H1 (cell line): Measurements from ENCODE around the gene PTGDS. TPM values are rescaled to one million over a fixed set of nuclear protein-coding genes. Genes with fewer than 3 reads are reported as not detected.
A peak's percentile ranks its signal among the peaks of the same experiment; 100 is the strongest.

ENCODE experiments used
- CTCF ChIA-PET: fragments of 300-600 bp; sonication (Branson Sonifier 250); formaldehyde crosslinking; loops from one replicate; lab custom pipeline; 2021; ENCODE audit not compliant: partially characterized antibody; lab: Charles Lee
- POLR2A ChIA-PET: fragments of 300-600 bp; sonication (Branson Sonifier 250); formaldehyde crosslinking; loops from one replicate; lab custom pipeline; 2021; ENCODE audit warnings: inconsistent platforms; ENCODE audit not compliant: partially characterized antibody; lab: Charles Lee
- DNase-seq, 2 experiments: peaks; one replicate each; pipeline versions ENCODE4 v3.0.0 to v3.0.0-alpha.2; 2010 to 2022; ENCODE audit warnings: low spot score in 2 of 2, low read depth in 1 of 2, mixed read lengths in 1 of 2
- FAIRE-seq: peaks from 2 replicates; lab custom pipeline; 2011; peaks lifted over from hg19 to GRCh38; lab: Jason Lieb, UNC
- H2AFZ ChIP-seq: 2 replicates; pipeline ENCODE4 v1.8.1; 2012; ENCODE audit warnings: low read length, inconsistent platforms
- H2AK5ac ChIP-seq: 2 replicates; pipeline ENCODE4 v1.6.1; 2013; ENCODE audit warnings: low read depth, low read length
- H2BK120ac ChIP-seq: replicated peaks from 2 replicates; pipeline ENCODE3; 2013; ENCODE audit warnings: low read depth, low read length, inconsistent platforms
- H2BK12ac ChIP-seq: 2 replicates; pipeline ENCODE4 v1.6.1; 2013; ENCODE audit warnings: low read depth, low read length
- H2BK15ac ChIP-seq: 2 replicates; pipeline ENCODE4 v1.6.1; 2013; ENCODE audit warnings: low read length
- H2BK20ac ChIP-seq: 2 replicates; pipeline ENCODE4 v1.6.1; 2013; ENCODE audit warnings: low read length
- H2BK5ac ChIP-seq: 2 replicates; pipeline ENCODE4 v1.6.1; 2013; ENCODE audit warnings: low read depth, low read length
- H3K14ac ChIP-seq: 2 replicates; pipeline ENCODE4 v1.6.1; 2013; ENCODE audit warnings: inconsistent platforms; ENCODE audit not compliant: insufficient read length
- H3K18ac ChIP-seq: 2 replicates; pipeline ENCODE4 v1.6.1; 2013; ENCODE audit warnings: low read length; ENCODE audit errors: extremely low read depth
- H3K23ac ChIP-seq: 2 replicates; pipeline ENCODE4 v1.6.1; 2013; ENCODE audit warnings: inconsistent platforms; ENCODE audit not compliant: insufficient read length
- H3K23me2 ChIP-seq: 2 replicates; pipeline ENCODE4 v1.6.1; 2013; ENCODE audit warnings: low read depth, low read length
- H3K27ac ChIP-seq: 2 replicates; pipeline ENCODE4 v1.6.1; 2011; ENCODE audit warnings: low read depth, low read length, inconsistent platforms
- H3K27me3 ChIP-seq, 4 experiments: replicated peaks in 1 of 4; 1 replicate in 1 of 4; 2 replicates in 3 of 4; pipeline versions ENCODE4 v1.6.1 to v1.8.1; 2011 to 2013; ENCODE audit warnings: low read length in 3 of 4, mild to moderate bottlenecking in 3 of 4, inconsistent platforms in 2 of 4, mixed read lengths in 2 of 4, moderate library complexity in 1 of 4; ENCODE audit not compliant: control insufficient read depth in 3 of 4, insufficient read depth in 3 of 4; ENCODE audit errors: extremely low read depth in 1 of 4
- H3K36me3 ChIP-seq, 4 experiments: 2 replicates each; pipeline versions ENCODE4 v1.6.1 to v1.8.1; 2011 to 2013; ENCODE audit warnings: mild to moderate bottlenecking in 4 of 4, low read length in 3 of 4, moderate library complexity in 2 of 4, control low read depth in 1 of 4, inconsistent platforms in 1 of 4; ENCODE audit not compliant: insufficient read depth in 4 of 4, control insufficient read depth in 2 of 4
- H3K4ac ChIP-seq: replicated peaks from 2 replicates; pipeline ENCODE3; 2013; ENCODE audit warnings: low read length, low read depth, mixed read lengths, inconsistent platforms; ENCODE audit not compliant: insufficient read length
- H3K4me1 ChIP-seq, 4 experiments: replicated peaks in 1 of 4; 1 replicate in 1 of 4; 2 replicates in 3 of 4; pipeline versions ENCODE4 v1.6.1 to v1.8.1; 2011 to 2013; ENCODE audit warnings: low read length in 3 of 4, inconsistent platforms in 2 of 4, mixed read lengths in 1 of 4; ENCODE audit not compliant: insufficient read depth in 4 of 4, control insufficient read depth in 3 of 4
- H3K4me2 ChIP-seq, 2 experiments: 2 replicates each; pipeline versions ENCODE4 v1.6.1 to v1.8.1; 2011 to 2013; ENCODE audit warnings: low read depth in 2 of 2, low read length in 2 of 2, control low read depth in 1 of 2, inconsistent platforms in 1 of 2, mild to moderate bottlenecking in 1 of 2; ENCODE audit not compliant: insufficient read depth in 1 of 2
- H3K4me3 ChIP-seq, 4 experiments: fragments of 200-600, 300-600 bp in 1 of 4; sonication (generic), shearing (Covaris generic), sonication (Bioruptor Twin) in 1 of 4; 2 replicates each; pipeline versions ENCODE4 v1.5.1 to v1.8.1; 2011 to 2016; ENCODE audit warnings: low read length in 4 of 4, low read depth in 3 of 4, control low read depth in 2 of 4, inconsistent platforms in 2 of 4, mild to moderate bottlenecking in 2 of 4, mixed read lengths in 1 of 4, moderate library complexity in 1 of 4; ENCODE audit not compliant: insufficient read depth in 2 of 4; ENCODE audit errors: extremely low read depth in 1 of 4
- H3K56ac ChIP-seq: replicated peaks from 2 replicates; pipeline ENCODE3; 2013; ENCODE audit warnings: low read depth, mild to moderate bottlenecking, mixed read lengths, low read length, inconsistent platforms; ENCODE audit not compliant: insufficient read length
- H3K79me1 ChIP-seq: 2 replicates; pipeline ENCODE4 v1.6.1; 2013; ENCODE audit warnings: low read depth, low read length, control low read depth
- H3K79me2 ChIP-seq, 2 experiments: 2 replicates each; pipeline versions ENCODE4 v1.6.1 to v1.8.1; 2012 to 2013; ENCODE audit warnings: low read length in 2 of 2, mild to moderate bottlenecking in 2 of 2, inconsistent platforms in 1 of 2; ENCODE audit not compliant: insufficient read depth in 2 of 2, control insufficient read depth in 1 of 2
- H3K9ac ChIP-seq, 4 experiments: replicated peaks in 1 of 4; 1 replicate in 1 of 4; 2 replicates in 3 of 4; pipeline versions ENCODE4 v1.6.1 to v1.8.1; 2011 to 2013; ENCODE audit warnings: low read depth in 3 of 4, low read length in 3 of 4, control low read depth in 2 of 4, mild to moderate bottlenecking in 2 of 4, moderate library complexity in 2 of 4, inconsistent platforms in 1 of 4; ENCODE audit errors: extremely low read depth in 1 of 4
- H3K9me3 ChIP-seq, 2 experiments: 2 replicates each; pipeline versions ENCODE4 v1.6.1 to v1.8.1; 2012 to 2013; ENCODE audit warnings: mild to moderate bottlenecking in 2 of 2, moderate library complexity in 2 of 2, control low read depth in 1 of 2, inconsistent platforms in 1 of 2, low read depth in 1 of 2, low read length in 1 of 2, mixed read lengths in 1 of 2; ENCODE audit not compliant: insufficient read depth in 2 of 2
- H4K20me1 ChIP-seq, 2 experiments: replicated peaks in 1 of 2; 2 replicates each; pipeline versions ENCODE3 to v1.8.1; 2011 to 2013; ENCODE audit warnings: inconsistent platforms in 2 of 2, low read length in 2 of 2, mild to moderate bottlenecking in 1 of 2; ENCODE audit not compliant: insufficient read depth in 2 of 2, control insufficient read depth in 1 of 2
- H4K5ac ChIP-seq: 2 replicates; pipeline ENCODE4 v1.6.1; 2013; ENCODE audit warnings: low read length, low read depth, mixed read lengths, inconsistent platforms; ENCODE audit not compliant: insufficient read length
- H4K8ac ChIP-seq: 2 replicates; pipeline ENCODE4 v1.8.0; 2013; ENCODE audit warnings: mild to moderate bottlenecking, moderate library complexity, low read length, inconsistent platforms; ENCODE audit not compliant: insufficient read depth; ENCODE audit errors: extremely low read depth
- H4K91ac ChIP-seq: replicated peaks from 2 replicates; pipeline ENCODE3; 2013; ENCODE audit warnings: low read length, mixed read lengths, inconsistent platforms; ENCODE audit not compliant: insufficient read length
- KDM4A ChIP-seq: IDR thresholded peaks from one replicate; pipeline ENCODE4 v1.7.1; 2012; ENCODE audit warnings: low read depth, mild to moderate bottlenecking, moderate library complexity, low read length, inconsistent platforms; ENCODE audit not compliant: severe bottlenecking
- KDM5A ChIP-seq: fragments of 200-600 bp; IDR thresholded peaks from 2 replicates; pipeline ENCODE4 v1.7.1; 2012; ENCODE audit warnings: mild to moderate bottlenecking, low read length, inconsistent platforms, mixed read lengths
- PHF8 ChIP-seq: fragments of 200-600 bp; sonication (generic); conservative IDR thresholded peaks from 2 replicates; pipeline ENCODE4 v1.7.1; 2012; ENCODE audit warnings: low read depth, mild to moderate bottlenecking, inconsistent platforms, low read length, moderate library complexity
- POU5F1 ChIP-seq: IDR thresholded peaks from 2 replicates; pipeline ENCODE4 v1.6.1; 2011; ENCODE audit warnings: low read depth, mild to moderate bottlenecking, low read length, moderate library complexity
- RNF2 ChIP-seq: fragments of 200-900, 300-1000 bp; sonication (generic); IDR thresholded peaks from 2 replicates; pipeline ENCODE4 v1.7.1; 2016; ENCODE audit warnings: borderline replicate concordance, low read depth, mild to moderate bottlenecking, antibody characterized with exemption, low read length; ENCODE audit not compliant: poor library complexity, severe bottlenecking; ENCODE audit errors: missing control alignments
- SIX5 ChIP-seq: IDR thresholded peaks from 2 replicates; pipeline ENCODE4 v1.6.1; 2011; ENCODE audit warnings: mild to moderate bottlenecking, low read depth, low read length
- SP4 ChIP-seq: IDR thresholded peaks from 2 replicates; pipeline ENCODE4 v1.6.1; 2012; ENCODE audit warnings: low read length, inconsistent platforms
- WGBS, 2 experiments: shearing (Covaris generic) in 1 of 2; methylation state at CpG; one replicate each; pipeline versions ENCODE4 v1.1.6 to v1.1.7; 2013 to 2015; ENCODE audit warnings: low lambda C conversion rate in 2 of 2, mixed read lengths in 2 of 2, inconsistent platforms in 1 of 2, low coverage in 1 of 2, missing lambda C conversion rate in 1 of 2; ENCODE audit not compliant: insufficient replicate concordance in 2 of 2, insufficient coverage in 1 of 2, insufficient read length in 1 of 2; ENCODE audit errors: extremely low coverage in 1 of 2, missing lambda C conversion rate in 1 of 2; 5-methylcytosine and 5-hydroxymethylcytosine counted together
- polyA plus RNA-seq, 7 experiments: library from polyadenylated mRNA; depleted of rRNA in 3 of 7; stranded (reverse) in 5 of 7; unstranded in 2 of 7; fragments of >200 nt in 5 of 7; fragments of 200-250 nt in 2 of 7; gene quantifications; 1 replicate in 5 of 7; 2 replicates in 1 of 7; 4 replicates in 1 of 7; pipeline versions ENCODE4 v1.2.1 to v1.2.3, GENCODE V29; 2011 to 2013; ENCODE audit warnings: missing spikeins in 2 of 7, mixed read lengths in 2 of 7
- total RNA-seq: library from RNA; stranded (reverse); fragmentation: NEBNext Ultra II Directional; extraction: Animal tissue kit (Norgen Biotek cat#: 25700); gene quantifications from 2 replicates; pipeline ENCODE4 v1.2.1, GENCODE V29; 2021
- TF ChIP-seq, protein P1 (sequence below): IDR thresholded peaks from 2 replicates; pipeline ENCODE4 v1.6.1; 2012; ENCODE audit warnings: low read length, inconsistent platforms
- TF ChIP-seq, protein P2 (sequence below), 3 experiments: IDR thresholded peaks; 1 replicate in 2 of 3; 2 replicates in 1 of 3; pipeline versions ENCODE4 v1.5.1 to v1.6.1; 2011; ENCODE audit warnings: low read length in 3 of 3, mild to moderate bottlenecking in 3 of 3, inconsistent platforms in 2 of 3, low read depth in 1 of 3, moderate library complexity in 1 of 3; ENCODE audit not compliant: insufficient read depth in 1 of 3; ENCODE audit errors: control extremely low read depth in 1 of 3

PTGDS gene
- total and polyA plus RNA-seq, 2 of the 8 experiments (the other 6 are each of a cell fraction or from before 2014, with no cell fraction given): 1.7 to 2.3 TPM

DNA sequence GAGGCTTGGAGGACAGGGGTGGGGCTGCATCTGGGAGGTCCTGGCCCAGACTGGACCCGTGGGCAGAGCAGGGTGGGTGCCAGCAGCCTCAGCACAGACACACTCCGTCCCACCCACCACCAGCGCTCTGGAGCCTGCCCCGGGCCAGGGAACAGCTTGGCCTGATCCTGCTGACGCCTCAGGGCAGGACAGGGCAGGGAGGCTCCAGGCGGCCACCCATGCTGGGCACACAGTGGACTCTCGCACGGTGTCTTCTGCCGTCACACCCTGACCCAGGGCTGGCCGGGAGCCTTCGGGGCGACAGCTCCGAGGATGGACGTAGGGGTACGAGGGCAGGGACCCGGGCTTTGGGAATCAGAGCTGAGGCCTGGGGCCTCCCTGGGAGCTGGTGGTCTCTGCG is 8.2 kb upstream of the PTGDS start:
- H2AK5ac ChIP-seq: no peak overlapping the region
- no peak overlapping the region for H3K14ac ChIP-seq
- H3K79me2 ChIP-seq: no peaks in the 10 kb centered on the region
- no peak overlapping the region for H2AFZ ChIP-seq
- FAIRE-seq: no peak
- POLR2A ChIA-PET: no interaction called here
- H2BK15ac ChIP-seq: no peak overlapping the region
- H3K27me3 ChIP-seq: no peaks in the 10 kb centered on the region
- 87% methylated on average over 7 of the region's 17 CpGs; no CpG with 5 or more reads in 1 of the 2 experiments for WGBS, 2 experiments
- no peak overlapping the region for H4K8ac ChIP-seq
- no peak overlapping the region for H3K9ac ChIP-seq
- H3K36me3 ChIP-seq: no peaks in the 10 kb centered on the region
- H3K4me1 ChIP-seq: peaks cover 0 to 7% (median 4%) of the 10 kb centered on the region in 4 experiments; a peak in 4 of 7 replicates
- H2BK20ac ChIP-seq: no peak overlapping the region
- no peaks in the 10 kb centered on the region for H3K79me1 ChIP-seq
- no peak overlapping the region for H3K23ac ChIP-seq
- no peak for DNase-seq
- peak overlapping the region; percentile 15 for H4K91ac ChIP-seq
- no peaks in the 10 kb centered on the region for H4K20me1 ChIP-seq
- H3K4me3 ChIP-seq: no peak overlapping the region
- H2BK120ac ChIP-seq: no peak overlapping the region
- no peak overlapping the region for H3K27ac ChIP-seq
- CTCF ChIA-PET: interaction anchor here (1.0 to 9.4 kb wide), 7 partner anchors 7 to 318 kb away, joined by 3 to 38 read pairs (median 4); partner anchors contain the start of genes C8G and CLIC3
- no peak overlapping the region for H2BK5ac ChIP-seq
- H3K23me2 ChIP-seq: no peaks in the 10 kb centered on the region
- H3K56ac ChIP-seq: no peak overlapping the region
- no peaks in the 10 kb centered on the region for H3K9me3 ChIP-seq
- 0 out of 2 replicates have a peak overlapping the region, but pooled peaks have one; percentile 27 for H2BK12ac ChIP-seq
- H3K4me2 ChIP-seq: no peak overlapping the region
- no peak overlapping the region for H3K18ac ChIP-seq
- no peak overlapping the region for H3K4ac ChIP-seq
- no peak overlapping the region for H4K5ac ChIP-seq
- TF ChIP-seq PHF8: no peak
- TF ChIP-seq, protein P1, sequence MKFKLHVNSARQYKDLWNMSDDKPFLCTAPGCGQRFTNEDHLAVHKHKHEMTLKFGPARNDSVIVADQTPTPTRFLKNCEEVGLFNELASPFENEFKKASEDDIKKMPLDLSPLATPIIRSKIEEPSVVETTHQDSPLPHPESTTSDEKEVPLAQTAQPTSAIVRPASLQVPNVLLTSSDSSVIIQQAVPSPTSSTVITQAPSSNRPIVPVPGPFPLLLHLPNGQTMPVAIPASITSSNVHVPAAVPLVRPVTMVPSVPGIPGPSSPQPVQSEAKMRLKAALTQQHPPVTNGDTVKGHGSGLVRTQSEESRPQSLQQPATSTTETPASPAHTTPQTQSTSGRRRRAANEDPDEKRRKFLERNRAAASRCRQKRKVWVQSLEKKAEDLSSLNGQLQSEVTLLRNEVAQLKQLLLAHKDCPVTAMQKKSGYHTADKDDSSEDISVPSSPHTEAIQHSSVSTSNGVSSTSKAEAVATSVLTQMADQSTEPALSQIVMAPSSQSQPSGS: no peak
- TF ChIP-seq, protein P2, sequence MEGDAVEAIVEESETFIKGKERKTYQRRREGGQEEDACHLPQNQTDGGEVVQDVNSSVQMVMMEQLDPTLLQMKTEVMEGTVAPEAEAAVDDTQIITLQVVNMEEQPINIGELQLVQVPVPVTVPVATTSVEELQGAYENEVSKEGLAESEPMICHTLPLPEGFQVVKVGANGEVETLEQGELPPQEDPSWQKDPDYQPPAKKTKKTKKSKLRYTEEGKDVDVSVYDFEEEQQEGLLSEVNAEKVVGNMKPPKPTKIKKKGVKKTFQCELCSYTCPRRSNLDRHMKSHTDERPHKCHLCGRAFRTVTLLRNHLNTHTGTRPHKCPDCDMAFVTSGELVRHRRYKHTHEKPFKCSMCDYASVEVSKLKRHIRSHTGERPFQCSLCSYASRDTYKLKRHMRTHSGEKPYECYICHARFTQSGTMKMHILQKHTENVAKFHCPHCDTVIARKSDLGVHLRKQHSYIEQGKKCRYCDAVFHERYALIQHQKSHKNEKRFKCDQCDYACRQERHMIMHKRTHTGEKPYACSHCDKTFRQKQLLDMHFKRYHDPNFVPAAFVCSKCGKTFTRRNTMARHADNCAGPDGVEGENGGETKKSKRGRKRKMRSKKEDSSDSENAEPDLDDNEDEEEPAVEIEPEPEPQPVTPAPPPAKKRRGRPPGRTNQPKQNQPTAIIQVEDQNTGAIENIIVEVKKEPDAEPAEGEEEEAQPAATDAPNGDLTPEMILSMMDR (IDR thresholded peaks at IDR 0.05; ENCODE audit: control extremely low read depth in 1 of 3, insufficient read depth in 1 of 3, low read depth in 1 of 3, low read length in 3 of 3): no peak
- TF ChIP-seq SP4: no peak
- no peak for TF ChIP-seq POU5F1
- TF ChIP-seq RNF2: no peak
- TF ChIP-seq KDM5A: no peak
- TF ChIP-seq KDM4A: no peak
- no peak for TF ChIP-seq SIX5
